Panc1 (cell line): Measurements from ENCODE around the gene BTLA.

Experiments
- CTCF ChIP-seq: fragments of 450-650 bp; IDR thresholded peaks from 2 replicates; pipeline ENCODE4 v1.5.1; 2017; ENCODE audit warnings: mild to moderate bottlenecking
- SIN3A ChIP-seq: IDR thresholded peaks from 2 replicates; pipeline ENCODE4 v1.6.1; 2012; ENCODE audit warnings: low read depth, mild to moderate bottlenecking, low read length, moderate library complexity, borderline replicate concordance; ENCODE audit not compliant: insufficient read depth

DNA sequence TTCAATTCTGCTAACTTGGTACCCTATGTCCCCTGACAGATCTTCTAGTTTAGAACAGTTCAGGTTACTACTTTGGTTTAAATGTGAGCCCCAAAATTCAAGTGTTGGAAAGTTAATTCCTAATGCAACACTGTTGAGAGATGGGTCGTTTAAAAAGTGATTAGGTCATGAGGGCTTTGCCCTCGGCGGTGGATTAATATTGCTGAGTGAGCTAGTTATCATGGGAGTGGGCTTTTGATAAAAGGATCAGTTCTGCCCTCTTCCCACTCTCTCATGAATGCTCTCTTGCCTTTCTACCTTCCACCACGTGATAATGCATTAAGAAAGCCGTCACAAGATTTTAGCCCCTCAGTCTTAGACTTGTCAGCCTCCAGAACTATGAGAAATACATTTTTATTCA is 72.1 kb downstream of the BTLA start:
- TF ChIP-seq CTCF: no peak
- no peak for TF ChIP-seq SIN3A
